ENCODE measurements around the gene ARID4A.

GRCh38 chr14:58315606-58316005 lies 17.3 kb downstream of the ARID4A start:
- TF ChIP-seq POLR2A (IDR thresholded peaks at IDR 0.05), result no peak
- no peak for TF ChIP-seq CTCF (IDR thresholded peaks at IDR 0.05)
- TF ChIP-seq EP300 (IDR thresholded peaks at IDR 0.05), result no peak

Data from gastroesophageal sphincter (tissue), 3 donors.